Smooth muscle cell (in vitro differentiated cells): ENCODE results near the gene FAM13A. TPM values are rescaled to one million over a fixed set of nuclear protein-coding genes. Genes with fewer than 3 reads are reported as not detected.

Experiments used
- DNase-seq: peaks from one replicate; lab custom pipeline; 2025; ENCODE audit not compliant: unreplicated experiment; lab: John Stamatoyannopoulos, UW
- H2AFZ ChIP-seq: fragments of 200-600 bp; sonication (generic); 2 replicates; pipeline ENCODE4 v1.6.0; 2016; ENCODE audit warnings: antibody characterized with exemption, low read depth, mild to moderate bottlenecking
- H3F3A ChIP-seq: fragments of 200-600 bp; sonication (generic); 2 replicates; pipeline ENCODE4 v1.6.0; 2017; ENCODE audit warnings: antibody characterized with exemption, low read depth
- H3K27ac ChIP-seq: fragments of 200-600 bp; sonication (generic); 2 replicates; pipeline ENCODE4 v1.5.1; 2016; ENCODE audit warnings: low read depth, mild to moderate bottlenecking
- H3K27me3 ChIP-seq: fragments of 200-600 bp; sonication (generic); 2 replicates; pipeline ENCODE4 v1.6.1; 2016; ENCODE audit warnings: low read depth, mild to moderate bottlenecking
- H3K36me3 ChIP-seq: fragments of 200-600 bp; sonication (generic); 2 replicates; pipeline ENCODE4 v1.5.1; 2016; ENCODE audit warnings: low read depth
- H3K4me1 ChIP-seq: fragments of 200-600 bp; sonication (generic); 2 replicates; pipeline ENCODE4 v1.5.1; 2016; ENCODE audit warnings: low read depth
- H3K4me2 ChIP-seq: fragments of 200-600 bp; sonication (generic); 2 replicates; pipeline ENCODE4 v1.6.0; 2016; ENCODE audit warnings: mild to moderate bottlenecking
- H3K4me3 ChIP-seq: fragments of 200-600 bp; sonication (generic); 2 replicates; pipeline ENCODE4 v1.5.1; 2016; ENCODE audit warnings: mild to moderate bottlenecking
- H3K79me2 ChIP-seq: fragments of 200-600 bp; sonication (generic); 2 replicates; pipeline ENCODE4 v1.6.0; 2016; ENCODE audit warnings: low read depth, mild to moderate bottlenecking
- H3K9ac ChIP-seq: fragments of 200-600 bp; sonication (generic); 2 replicates; pipeline ENCODE4 v1.6.0; 2016; ENCODE audit warnings: low read depth
- H3K9me3 ChIP-seq: fragments of 200-600 bp; sonication (generic); replicated peaks from 2 replicates; pipeline ENCODE4 v1.5.1; 2016; ENCODE audit warnings: low read depth
- H4K20me1 ChIP-seq: fragments of 200-600 bp; sonication (generic); 2 replicates; pipeline ENCODE4 v1.6.0; 2016; ENCODE audit warnings: low read depth
- CTCF ChIP-seq: fragments of 200-600 bp; sonication (generic); IDR thresholded peaks from 2 replicates; pipeline ENCODE4 v1.5.1; 2017; ENCODE audit warnings: borderline replicate concordance, mild to moderate bottlenecking, antibody characterized with exemption; ENCODE audit not compliant: insufficient read depth, poor library complexity, severe bottlenecking
- WGBS: methylation state at CpG from one replicate; pipeline ENCODE4 v1.1.7; 2016; ENCODE audit warnings: low lambda C conversion rate; 5-methylcytosine and 5-hydroxymethylcytosine counted together
- polyA plus RNA-seq: library from polyadenylated mRNA; unstranded; fragments of >200 nt; fragmentation: Nextera tagmentation; extraction: Ambion mirVana; gene quantifications from 2 replicates; pipeline ENCODE4 v1.2.1, GENCODE V29; 2016
- total RNA-seq: library from RNA; depleted of rRNA; stranded (reverse); fragments of >200 nt; gene quantifications from 2 replicates; pipeline ENCODE4 v1.2.3, GENCODE V29; 2014

The FAM13A gene
- total and polyA plus RNA-seq, 2 experiments from 2014 or later, result 14.6 to 39.9 TPM

GRCh38 chr4:88751258-88752075 is 305.5 kb downstream of the FAM13A start:
- H2AFZ ChIP-seq, result no peak overlapping the region
- no peaks in the 10 kb centered on the region for H3K79me2 ChIP-seq
- H3K4me3 ChIP-seq, result no peak overlapping the region
- H3F3A ChIP-seq, result no peaks in the 10 kb centered on the region
- no peak for TF ChIP-seq CTCF
- peaks cover 6% of the 10 kb centered on the region for H4K20me1 ChIP-seq
- H3K4me1 ChIP-seq, result no peaks in the 10 kb centered on the region
- H3K27ac ChIP-seq, result no peak overlapping the region
- peaks cover 19% of the 10 kb centered on the region for H3K36me3 ChIP-seq
- no peaks in the 10 kb centered on the region for H3K9me3 ChIP-seq
- no peak for DNase-seq
- no peak overlapping the region for H3K9ac ChIP-seq
- WGBS, result 85% methylated on average over 7 of the region's 7 CpGs
- no peak overlapping the region for H3K4me2 ChIP-seq
- no peaks in the 10 kb centered on the region for H3K27me3 ChIP-seq

GRCh38 chr4:88750369-88750768 is 306.6 kb downstream of the FAM13A start:
- Histone ChIP-seq H3K4me3 (no peak overlapping the region), H3K79me2 (no peaks in the 10 kb centered on the region), H3K9ac (no peak overlapping the region), H3K27ac (no peak overlapping the region), H3K27me3 (no peaks in the 10 kb centered on the region), H2AFZ (no peak overlapping the region), H4K20me1 (peaks cover 6% of the 10 kb centered on the region), H3K36me3 (peaks cover 19% of the 10 kb centered on the region), H3K4me1 (no peaks in the 10 kb centered on the region), H3F3A (no peaks in the 10 kb centered on the region), H3K4me2 (no peak overlapping the region), H3K9me3 (no peaks in the 10 kb centered on the region)
- 95% methylated on average over 10 of the region's 10 CpGs for WGBS
- no peak for TF ChIP-seq CTCF
- no peak for DNase-seq

- Histone ChIP-seq H4K20me1 (no peaks in the 10 kb centered on the region), H3K27ac (no peak overlapping the region), H3K4me3 (no peak overlapping the region), H3K9ac (no peak overlapping the region), H3K79me2 (no peaks in the 10 kb centered on the region), H3F3A (no peaks in the 10 kb centered on the region), H3K9me3 (no peaks in the 10 kb centered on the region), H3K4me1 (no peaks in the 10 kb centered on the region), H3K4me2 (no peak overlapping the region), H3K27me3 (no peaks in the 10 kb centered on the region), H3K36me3 (peaks cover 19% of the 10 kb centered on the region), H2AFZ (no peak overlapping the region)
- DNase-seq, result no peak
- TF ChIP-seq CTCF, result no peak
- 93% methylated on average over 7 of the region's 7 CpGs for WGBS
Measured at GRCh38 chr4:88747351-88747750, 309.6 kb downstream of the FAM13A start.

GRCh38 chr4:88746206-88746605 is 310.8 kb downstream of the FAM13A start:
- no peaks in the 10 kb centered on the region for H3K79me2 ChIP-seq
- H3F3A ChIP-seq, result no peaks in the 10 kb centered on the region
- no peak overlapping the region for H3K4me3 ChIP-seq
- H4K20me1 ChIP-seq, result no peaks in the 10 kb centered on the region
- peaks cover 19% of the 10 kb centered on the region for H3K36me3 ChIP-seq
- DNase-seq, result no peak
- H3K9me3 ChIP-seq, result no peaks in the 10 kb centered on the region
- no peak overlapping the region for H2AFZ ChIP-seq
- 72% methylated on average over 5 of the region's 5 CpGs for WGBS
- H3K4me1 ChIP-seq, result no peaks in the 10 kb centered on the region
- H3K4me2 ChIP-seq, result no peak overlapping the region
- H3K27me3 ChIP-seq, result no peaks in the 10 kb centered on the region
- TF ChIP-seq CTCF, result no peak
- no peak overlapping the region for H3K9ac ChIP-seq
- no peak overlapping the region for H3K27ac ChIP-seq
